Measurements from ENCODE around the gene SLC37A3. TPM values are rescaled to one million over a fixed set of nuclear protein-coding genes. Genes with fewer than 3 reads are reported as not detected.

Gene SLC37A3
- total RNA-seq, 2 donors from 2014 or later = 25.8 to 38.8 TPM

DNA sequence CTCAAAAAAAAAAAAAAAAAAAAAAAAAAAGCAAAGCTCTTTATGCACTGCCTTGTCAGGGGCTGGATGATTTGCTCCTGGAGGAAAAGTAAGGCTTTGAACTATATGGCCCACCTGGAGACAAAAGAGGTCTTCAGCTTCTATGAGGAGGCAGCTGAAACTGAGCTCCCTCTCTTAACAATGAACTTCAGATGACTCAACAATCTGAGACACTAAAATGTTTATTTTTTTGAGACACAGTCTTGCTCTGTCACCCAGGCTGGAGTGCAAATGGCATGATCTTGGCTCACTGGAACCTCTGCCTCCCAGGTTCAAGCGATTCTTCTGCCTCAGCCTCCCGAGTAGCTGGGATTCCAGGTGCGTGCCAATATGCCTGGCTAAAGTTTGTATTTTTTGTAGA is 42.3 kb upstream of the SLC37A3 start:
- Histone ChIP-seq H3K4me3 (no peak overlapping the region), H3K27me3 (replicated peaks; ENCODE audit: insufficient read depth) (no peaks in the 10 kb centered on the region), H3K36me3 (no peaks in the 10 kb centered on the region), H3K9me3 (no peaks in the 10 kb centered on the region), H3K27ac (no peak overlapping the region), H3K4me1 (replicated peaks) (no peaks in the 10 kb centered on the region)
- intact Hi-C loops (cut with DNase I) = no loop called here
- TF ChIP-seq, protein P1, sequence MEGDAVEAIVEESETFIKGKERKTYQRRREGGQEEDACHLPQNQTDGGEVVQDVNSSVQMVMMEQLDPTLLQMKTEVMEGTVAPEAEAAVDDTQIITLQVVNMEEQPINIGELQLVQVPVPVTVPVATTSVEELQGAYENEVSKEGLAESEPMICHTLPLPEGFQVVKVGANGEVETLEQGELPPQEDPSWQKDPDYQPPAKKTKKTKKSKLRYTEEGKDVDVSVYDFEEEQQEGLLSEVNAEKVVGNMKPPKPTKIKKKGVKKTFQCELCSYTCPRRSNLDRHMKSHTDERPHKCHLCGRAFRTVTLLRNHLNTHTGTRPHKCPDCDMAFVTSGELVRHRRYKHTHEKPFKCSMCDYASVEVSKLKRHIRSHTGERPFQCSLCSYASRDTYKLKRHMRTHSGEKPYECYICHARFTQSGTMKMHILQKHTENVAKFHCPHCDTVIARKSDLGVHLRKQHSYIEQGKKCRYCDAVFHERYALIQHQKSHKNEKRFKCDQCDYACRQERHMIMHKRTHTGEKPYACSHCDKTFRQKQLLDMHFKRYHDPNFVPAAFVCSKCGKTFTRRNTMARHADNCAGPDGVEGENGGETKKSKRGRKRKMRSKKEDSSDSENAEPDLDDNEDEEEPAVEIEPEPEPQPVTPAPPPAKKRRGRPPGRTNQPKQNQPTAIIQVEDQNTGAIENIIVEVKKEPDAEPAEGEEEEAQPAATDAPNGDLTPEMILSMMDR (IDR thresholded peaks at IDR 0.05) = no peak
- no peak for TF ChIP-seq POLR2A (IDR thresholded peaks at IDR 0.05)
- no peak for TF ChIP-seq POLR2AphosphoS5 (IDR thresholded peaks at IDR 0.05)
- 86% methylated on average over 3 of the region's 3 CpGs for WGBS
- no peak for DNase-seq (ENCODE audit: low spot score)

DNA sequence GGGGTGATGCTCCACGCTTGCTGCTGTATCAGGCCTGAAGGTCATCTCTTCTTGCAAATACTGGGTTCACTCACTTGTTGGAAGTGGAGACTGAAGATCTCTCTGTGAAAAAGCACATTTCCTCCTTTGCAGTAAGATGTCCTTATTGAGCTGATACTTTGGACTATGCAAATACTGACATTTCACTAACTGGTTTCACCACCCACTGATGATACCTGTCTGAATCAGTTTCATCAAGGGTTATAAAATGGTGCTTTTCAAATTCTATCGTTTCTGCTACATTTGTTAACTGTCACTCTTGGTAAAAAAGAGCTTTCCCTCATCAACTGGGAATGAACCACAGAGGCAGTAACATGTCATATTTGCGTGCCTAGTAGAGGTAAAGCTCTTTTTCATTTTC is 41.0 kb upstream of the SLC37A3 start:
- Histone ChIP-seq H3K27me3 (replicated peaks; ENCODE audit: insufficient read depth) (no peaks in the 10 kb centered on the region), H3K4me3 (no peak overlapping the region), H3K27ac (no peak overlapping the region), H3K9me3 (no peaks in the 10 kb centered on the region), H3K36me3 (no peaks in the 10 kb centered on the region), H3K4me1 (replicated peaks) (no peaks in the 10 kb centered on the region)
- no peak for TF ChIP-seq POLR2AphosphoS5 (IDR thresholded peaks at IDR 0.05)
- TF ChIP-seq POLR2A (IDR thresholded peaks at IDR 0.05) = no peak
- TF ChIP-seq, protein P1 (IDR thresholded peaks at IDR 0.05) = no peak
- no peak for DNase-seq (ENCODE audit: low spot score)
- 80% methylated on average over 3 of the region's 3 CpGs for WGBS
- intact Hi-C loops (cut with DNase I) = no loop called here

DNA sequence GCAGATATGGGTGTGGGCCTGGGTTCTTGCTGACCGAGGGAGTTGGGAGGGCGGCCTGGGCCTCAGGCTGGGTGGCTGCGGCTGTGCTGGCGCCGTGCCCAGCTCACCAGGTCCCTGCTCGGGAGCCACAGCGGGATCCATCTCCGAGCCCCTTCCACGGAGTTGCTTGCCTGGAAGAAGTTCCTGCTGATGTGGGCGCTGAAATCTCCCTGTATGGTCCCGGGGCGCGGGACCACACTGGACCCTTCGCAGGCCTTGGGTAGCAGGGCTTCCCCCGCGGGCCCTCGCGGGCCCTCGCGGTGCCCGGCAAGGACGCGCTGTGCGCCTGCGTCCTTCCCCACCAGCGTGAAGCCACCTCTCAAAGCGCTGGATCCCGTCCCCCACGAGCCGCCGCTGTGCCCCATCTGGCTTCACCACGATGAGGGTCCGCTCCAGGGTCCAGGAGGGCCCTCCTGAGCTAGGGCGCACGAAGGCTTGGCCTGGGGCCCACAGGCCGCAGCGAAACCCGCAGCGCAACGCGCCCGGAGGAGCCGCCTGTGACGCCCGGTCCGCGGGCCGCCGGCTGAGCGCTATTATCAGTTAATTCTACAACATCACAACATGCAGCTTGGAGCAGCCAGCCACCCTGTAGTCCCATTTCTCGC is 37.0 kb upstream of the SLC37A3 start:
- Histone ChIP-seq H3K9me3 (no peaks in the 10 kb centered on the region), H3K4me1 (replicated peaks) (no peaks in the 10 kb centered on the region), H3K27me3 (replicated peaks; ENCODE audit: insufficient read depth) (no peaks in the 10 kb centered on the region), H3K4me3 (no peak overlapping the region), H3K36me3 (no peaks in the 10 kb centered on the region), H3K27ac (no peak overlapping the region)
- no peak for DNase-seq (ENCODE audit: low spot score)
- intact Hi-C loops (cut with DNase I) = no loop called here
- 63% methylated on average over 46 of the region's 51 CpGs for WGBS
- TF ChIP-seq POLR2AphosphoS5 (IDR thresholded peaks at IDR 0.05) = no peak
- TF ChIP-seq POLR2A (IDR thresholded peaks at IDR 0.05) = no peak
- TF ChIP-seq, protein P1 (IDR thresholded peaks at IDR 0.05) = no peak

DNA sequence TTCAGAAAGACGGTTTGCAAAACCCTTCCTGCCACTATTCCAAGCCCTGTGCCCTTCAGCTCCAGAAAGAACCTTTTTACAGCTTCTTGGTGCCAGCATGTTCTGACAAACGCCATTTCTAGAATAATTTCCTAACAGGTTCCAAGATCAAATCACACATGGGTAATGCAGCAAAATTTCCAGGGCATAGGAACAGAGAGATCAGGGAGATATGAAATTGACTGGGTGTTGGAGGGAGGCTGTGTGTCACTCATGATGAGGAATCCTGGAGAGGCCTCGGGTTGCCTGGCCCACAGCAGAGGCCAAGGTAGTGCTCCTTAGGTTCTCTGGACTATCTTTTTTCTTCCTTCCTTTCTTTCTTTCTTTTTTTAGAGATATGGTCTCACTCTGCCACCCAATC is 35.1 kb upstream of the SLC37A3 start:
- Histone ChIP-seq H3K36me3 (no peaks in the 10 kb centered on the region), H3K4me3 (no peak overlapping the region), H3K27me3 (replicated peaks; ENCODE audit: insufficient read depth) (no peaks in the 10 kb centered on the region), H3K4me1 (replicated peaks) (no peaks in the 10 kb centered on the region), H3K9me3 (no peaks in the 10 kb centered on the region), H3K27ac (no peak overlapping the region)
- WGBS = 56% methylated on average over 3 of the region's 3 CpGs
- intact Hi-C loops (cut with DNase I) = no loop called here
- no peak for DNase-seq (ENCODE audit: low spot score)
- TF ChIP-seq POLR2AphosphoS5 (IDR thresholded peaks at IDR 0.05) (no peak), POLR2A (IDR thresholded peaks at IDR 0.05) (no peak)
- TF ChIP-seq, protein P1 (IDR thresholded peaks at IDR 0.05) = no peak

DNA sequence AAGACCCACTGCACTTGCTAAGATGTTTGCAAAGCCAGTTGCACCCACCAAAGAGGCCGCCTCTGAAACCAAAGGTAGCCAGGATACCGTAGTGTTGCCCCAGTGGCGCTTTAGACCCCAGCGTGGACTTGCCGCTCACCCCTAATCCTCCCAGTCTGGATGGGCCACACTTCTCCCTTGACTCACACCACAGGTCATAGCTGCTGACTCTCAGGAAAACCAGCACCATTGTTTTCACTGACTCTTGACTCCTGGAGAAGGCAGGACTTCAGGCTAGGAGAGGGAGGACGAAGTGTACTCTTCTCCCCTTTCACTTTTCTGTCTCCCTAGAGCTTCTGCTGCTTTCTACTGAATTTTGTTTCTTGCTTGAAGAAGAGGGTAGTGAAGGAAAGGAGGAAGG is 27.8 kb upstream of the SLC37A3 start:
- DNase-seq (ENCODE audit: low spot score) = no peak
- Histone ChIP-seq H3K9me3 (no peaks in the 10 kb centered on the region), H3K27ac (no peak overlapping the region), H3K27me3 (replicated peaks; ENCODE audit: insufficient read depth) (no peaks in the 10 kb centered on the region), H3K4me1 (replicated peaks) (no peaks in the 10 kb centered on the region), H3K36me3 (no peaks in the 10 kb centered on the region), H3K4me3 (no peak overlapping the region)
- TF ChIP-seq, protein P1 (IDR thresholded peaks at IDR 0.05) = no peak
- no peak for TF ChIP-seq POLR2AphosphoS5 (IDR thresholded peaks at IDR 0.05)
- intact Hi-C loops (cut with DNase I) = no loop called here
- 92% methylated on average over 6 of the region's 6 CpGs for WGBS
